Activated CD4-positive, alpha-beta T cell treated with anti-CD3 and anti-CD28 coated beads, Interleukin-2, Interleukin-6, amounts not matched to agents 100 ng/mL and 50 ng/mL, durations not matched to agents 16 hours and 8 hours (primary cell): ENCODE data around the gene EIF4E1B.

ENCODE experiments used
- DNase-seq: peaks from one replicate; pipeline ENCODE4 v3.0.0-alpha.2; 2020

The EIF4E1B gene

GRCh38 chr5:176667637-176668036 lies 37.2 kb downstream of the EIF4E1B start:
- no peak for DNase-seq

GRCh38 chr5:176670449-176670848 lies 40.0 kb downstream of the EIF4E1B start:
- DNase-seq = no peak

GRCh38 chr5:176671399-176671798 lies 40.9 kb downstream of the EIF4E1B start:
- DNase-seq = no peak

GRCh38 chr5:176671890-176672747 lies 41.6 kb downstream of the EIF4E1B start:
- no peak for DNase-seq

GRCh38 chr5:176673651-176674583 lies 43.4 kb downstream of the EIF4E1B start:
- DNase-seq = no peak

GRCh38 chr5:176674799-176675198 lies 44.3 kb downstream of the EIF4E1B start:
- DNase-seq = no peak

GRCh38 chr5:176675676-176676360 lies 45.3 kb downstream of the EIF4E1B start:
- no peak for DNase-seq

GRCh38 chr5:176676361-176676824 lies 45.9 kb downstream of the EIF4E1B start:
- no peak for DNase-seq

GRCh38 chr5:176677209-176677939 lies 46.9 kb downstream of the EIF4E1B start:
- no peak for DNase-seq

- no peak for DNase-seq
These were observed 48.1 kb downstream of the EIF4E1B start for GRCh38 chr5:176678584-176678983.

- no peak for DNase-seq
These were observed 49.1 kb downstream of the EIF4E1B start for GRCh38 chr5:176679365-176680225.

- DNase-seq = no peak
These were observed 49.7 kb downstream of the EIF4E1B start for GRCh38 chr5:176680226-176680563.

GRCh38 chr5:176682016-176682531 lies 51.6 kb downstream of the EIF4E1B start:
- no peak for DNase-seq

- no peak for DNase-seq
These were observed 54.5 kb downstream of the EIF4E1B start for GRCh38 chr5:176685010-176685409.

GRCh38 chr5:176687247-176687646 lies 56.8 kb downstream of the EIF4E1B start:
- DNase-seq = no peak

GRCh38 chr5:176687881-176688280 lies 57.4 kb downstream of the EIF4E1B start:
- DNase-seq = no peak

- no peak for DNase-seq
These were observed 60.4 kb downstream of the EIF4E1B start for GRCh38 chr5:176690911-176691310.

GRCh38 chr5:176691524-176691923 lies 61.0 kb downstream of the EIF4E1B start:
- DNase-seq = no peak

GRCh38 chr5:176692326-176692725 lies 61.9 kb downstream of the EIF4E1B start:
- DNase-seq = no peak

GRCh38 chr5:176692839-176693476 lies 62.5 kb downstream of the EIF4E1B start:
- no peak for DNase-seq

- no peak for DNase-seq
These were observed 63.0 kb downstream of the EIF4E1B start for GRCh38 chr5:176693477-176693851.
